Caki2 (cell line): Measurements from ENCODE around the gene CCDC126. TPM values are rescaled to one million over a fixed set of nuclear protein-coding genes. Genes with fewer than 3 reads are reported as not detected.
"Not testable (repeated sequence)": the region's sequence is repeated elsewhere in the genome, so short reads cannot be mapped to it uniquely, and the experiment has no call there.

Source experiments
- DNase-seq: peaks from one replicate; pipeline ENCODE4 v3.0.0-alpha.2; 2015; ENCODE audit warnings: low read depth
- in situ Hi-C: cut with HindIII; loops from 2 replicates; pipeline ENCODE4 v1.10.0; 2016; ENCODE audit warnings: low sequenced_read_pairs, low pct_unique_long_range_greater_than_20kb, mixed read lengths
- total RNA-seq: library from RNA; depleted of rRNA; stranded (reverse); fragments of >200 nt; shearing (Covaris generic); gene quantifications from 2 replicates; pipeline ENCODE4 v1.2.3, GENCODE V29; 2014; ENCODE audit warnings: low replicate concordance; rRNA removed

The CCDC126 gene
- total RNA-seq, 1 experiment from 2014 or later, result 7.6 TPM

DNA sequence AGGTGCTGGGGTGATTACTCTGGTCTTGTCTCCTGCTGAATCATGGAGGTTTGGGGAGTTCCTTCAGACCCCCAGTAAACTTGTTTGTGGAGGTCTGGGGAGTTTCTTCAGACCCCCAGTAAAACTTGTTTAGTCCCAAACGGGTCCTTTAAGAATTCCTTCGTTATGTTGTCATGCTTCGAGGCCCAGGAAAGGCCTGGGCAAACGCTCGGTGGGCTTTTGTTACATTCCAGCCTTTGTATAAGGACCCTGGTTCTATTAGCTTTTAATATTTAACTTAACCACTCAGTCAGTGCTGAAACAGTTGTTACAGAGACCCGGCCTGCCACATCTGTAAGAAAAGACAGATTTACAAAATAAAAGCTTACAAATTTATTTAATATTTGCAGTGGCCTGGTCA is 86.9 kb downstream of the CCDC126 start:
- in situ Hi-C loops, result not testable (repeated sequence)

DNA sequence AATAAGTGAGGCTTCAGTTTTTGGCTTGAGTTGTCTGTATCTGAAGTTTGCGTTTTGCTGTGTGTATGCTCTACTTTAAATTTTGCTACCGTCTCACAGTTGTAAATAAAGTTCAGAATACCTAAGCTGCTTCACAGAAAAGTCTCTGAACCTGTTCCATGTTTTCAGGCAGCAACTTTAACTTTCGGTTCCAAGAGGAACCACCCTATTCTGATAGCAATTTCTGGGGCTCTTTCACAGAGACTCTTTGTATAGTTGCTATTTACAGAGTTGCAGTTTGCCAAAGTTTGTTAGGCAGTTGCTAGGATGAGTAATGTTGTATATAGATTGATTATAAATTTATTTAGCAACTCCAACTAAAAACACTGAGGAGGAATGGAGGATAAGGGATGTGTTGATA is 88.5 kb downstream of the CCDC126 start:
- no peak for DNase-seq
- in situ Hi-C loops, result no loop called here

More for the DNA sequence above, 86.9 kb downstream of the CCDC126 start:
- not testable (repeated sequence) for DNase-seq

DNA sequence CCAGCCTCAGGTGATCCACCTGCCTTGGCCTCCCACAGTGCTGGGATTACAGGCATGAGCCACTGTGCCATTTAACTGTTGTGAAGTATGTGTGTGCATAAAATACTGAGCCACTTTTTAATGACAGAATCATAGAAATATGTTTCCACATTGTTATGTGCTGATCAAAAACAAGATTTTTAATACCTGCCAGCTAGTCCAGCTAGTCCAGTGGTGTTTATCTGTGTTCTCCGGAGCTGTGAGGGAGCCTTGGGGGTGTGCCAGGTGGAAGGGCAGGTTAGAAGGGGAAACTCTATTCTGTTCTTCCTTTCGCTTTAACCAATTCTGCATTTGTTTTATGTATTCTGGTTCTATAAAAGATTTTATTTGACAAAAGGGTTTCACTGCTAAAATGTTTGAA is 89.8 kb downstream of the CCDC126 start:
- in situ Hi-C loops, result no loop called here
- DNase-seq, result no peak

DNA sequence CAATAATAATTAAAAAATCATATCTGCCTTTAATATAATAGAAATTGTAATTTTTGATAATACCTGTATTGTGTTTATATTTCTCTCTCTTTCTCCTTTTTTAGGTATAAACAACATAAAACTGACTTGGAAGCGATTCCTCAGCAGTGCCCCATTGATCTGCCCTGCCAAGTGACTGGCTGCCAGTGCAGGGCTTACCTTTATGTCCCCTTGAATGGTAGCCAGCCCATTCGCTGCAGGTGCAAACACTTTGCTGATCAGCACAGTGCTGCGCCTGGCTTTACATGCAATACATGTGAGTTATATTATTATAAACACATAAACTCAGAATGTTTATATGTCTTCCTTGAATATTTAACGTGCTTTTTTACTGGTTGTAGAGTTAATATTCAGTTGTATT is 92.0 kb downstream of the CCDC126 start:
- no peak for DNase-seq
- in situ Hi-C loops, result no loop called here

DNA sequence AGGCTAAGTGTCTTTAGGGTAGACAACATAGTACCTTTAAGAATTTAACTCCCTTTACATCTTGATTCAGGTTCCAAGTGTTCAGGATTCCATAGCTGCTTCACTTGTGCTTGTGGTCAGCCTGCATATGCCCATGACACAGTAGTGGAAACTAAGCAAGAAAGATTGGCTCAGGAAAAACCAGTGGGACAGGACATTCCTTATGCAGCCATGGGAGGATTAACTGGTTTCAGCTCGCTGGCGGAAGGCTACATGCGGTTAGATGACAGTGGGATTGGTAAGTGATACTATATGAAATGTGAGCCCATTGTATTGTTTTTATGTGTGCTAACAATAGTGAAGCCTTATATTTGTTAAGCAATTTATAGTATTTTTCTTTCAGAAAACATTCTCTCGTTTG is 94.1 kb downstream of the CCDC126 start:
- DNase-seq, result no peak
- in situ Hi-C loops, result no loop called here

DNA sequence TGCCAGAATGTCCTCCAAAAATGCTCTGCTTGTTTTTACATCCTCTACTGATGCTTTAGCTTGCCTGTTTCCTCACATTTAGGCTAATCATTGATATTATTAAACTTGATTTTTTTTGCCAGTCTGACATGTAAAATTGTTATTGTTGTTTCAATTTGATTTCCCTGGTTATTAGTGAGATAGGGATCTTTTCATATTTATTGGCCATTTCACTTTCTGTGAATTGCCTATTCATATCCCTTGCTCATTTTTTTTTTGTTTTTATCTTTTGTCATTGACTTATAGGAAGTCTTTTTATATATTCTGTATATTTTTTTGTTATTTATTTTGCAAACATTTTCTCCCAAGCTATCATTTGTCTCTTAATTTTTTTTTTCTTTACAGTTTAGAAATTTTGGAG is 96.0 kb downstream of the CCDC126 start:
- in situ Hi-C loops, result no loop called here
- no peak for DNase-seq

Other genes with a start within 250 kb of the CCDC126 start
- 68.3 and 72.6 TPM in 2 replicates for gene IGF2BP3, start 126.9 kb upstream of the CCDC126 start, total RNA-seq
- 12.6 and 32.5 TPM in 2 replicates for gene TRA2A, start 65.4 kb upstream of the CCDC126 start, total RNA-seq
- gene FAM221A, start 82.8 kb downstream of the CCDC126 start, total RNA-seq, result 4.1 TPM in 1 of 2 replicates, not detected in the other
- not detected in 2 replicates for gene STK31, start 112.8 kb downstream of the CCDC126 start, total RNA-seq